GM12878 (cell line): ENCODE measurements around the gene AKAP12.

Experiments used
- ESRRA ChIP-seq: IDR thresholded peaks from 2 replicates; pipeline ENCODE4 v1.6.1; 2012; ENCODE audit warnings: mild to moderate bottlenecking, low read length, improper control_type of control experiment
- JUND ChIP-seq: IDR thresholded peaks from 2 replicates; pipeline ENCODE4 v1.6.1; 2012; ENCODE audit warnings: low read depth, mild to moderate bottlenecking, low read length, improper control_type of control experiment, moderate library complexity
- NRF1 ChIP-seq: conservative IDR thresholded peaks from 2 replicates; pipeline ENCODE4 v1.6.1; 2011; ENCODE audit warnings: mild to moderate bottlenecking, low read depth, low read length, improper control_type of control experiment
- POLR2A ChIP-seq: IDR thresholded peaks from 2 replicates; pipeline ENCODE4 v1.6.1; 2011; ENCODE audit warnings: low read depth, mild to moderate bottlenecking, low read length
- POLR2AphosphoS5 ChIP-seq: IDR thresholded peaks from 2 replicates; pipeline ENCODE4 v1.6.1; 2011; ENCODE audit warnings: mild to moderate bottlenecking, low read length, inconsistent platforms
- RAD21 ChIP-seq: IDR thresholded peaks from 2 replicates; pipeline ENCODE4 v1.6.1; 2011; ENCODE audit warnings: mild to moderate bottlenecking, low read depth, low read length, moderate library complexity; ENCODE audit not compliant: insufficient read depth
- SMC3 ChIP-seq: IDR thresholded peaks from 2 replicates; pipeline ENCODE4 v1.6.1; 2011; ENCODE audit warnings: low read length, improper control_type of control experiment, borderline replicate concordance
- ZNF274 ChIP-seq: IDR thresholded peaks from one replicate; pipeline ENCODE4 v1.8.0; 2011; ENCODE audit not compliant: insufficient read length, insufficient read depth
- ZSCAN29 ChIP-seq: fragments of 450-650 bp; IDR thresholded peaks from 2 replicates; pipeline ENCODE4 v1.6.1; 2017; ENCODE audit warnings: mild to moderate bottlenecking, moderate library complexity
- TF ChIP-seq, protein P1 (sequence below), 3 experiments: IDR thresholded peaks in 2 of 3; conservative IDR thresholded peaks in 1 of 3; 2 replicates each; pipeline ENCODE4 v1.5.1; 2011; ENCODE audit warnings: low read depth in 3 of 3, low read length in 3 of 3, mild to moderate bottlenecking in 3 of 3, control low read depth in 2 of 3, moderate library complexity in 2 of 3, inconsistent platforms in 1 of 3, mixed read lengths in 1 of 3; ENCODE audit not compliant: control insufficient read depth in 2 of 3, insufficient read depth in 1 of 3; ENCODE audit errors: extremely low read depth in 1 of 3

DNA sequence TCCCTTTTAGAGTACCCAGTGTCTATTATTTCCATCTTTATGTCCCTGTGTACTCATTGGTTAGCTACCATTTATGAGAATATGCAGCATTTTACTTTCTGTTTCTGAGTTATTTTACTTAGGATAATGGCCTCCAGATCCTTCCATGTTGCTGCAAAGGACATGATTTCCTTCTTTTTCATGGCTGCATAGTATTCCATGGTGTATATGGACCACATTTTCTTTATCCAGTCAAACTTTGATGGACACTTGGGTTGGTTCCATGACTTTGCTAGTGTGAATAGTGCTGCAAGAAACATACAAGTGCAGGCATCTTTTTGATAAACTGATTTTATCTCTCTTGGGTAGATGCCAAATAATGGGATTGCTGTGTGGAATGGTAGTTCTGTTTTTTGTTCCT is 96.2 kb downstream of the AKAP12 start:
- TF ChIP-seq ZNF274 (no peak), ZSCAN29 (no peak), SMC3 (no peak), JUND (no peak), POLR2A (no peak), ESRRA (no peak), POLR2AphosphoS5 (no peak), RAD21 (no peak), NRF1 (no peak)
- TF ChIP-seq, protein P1, sequence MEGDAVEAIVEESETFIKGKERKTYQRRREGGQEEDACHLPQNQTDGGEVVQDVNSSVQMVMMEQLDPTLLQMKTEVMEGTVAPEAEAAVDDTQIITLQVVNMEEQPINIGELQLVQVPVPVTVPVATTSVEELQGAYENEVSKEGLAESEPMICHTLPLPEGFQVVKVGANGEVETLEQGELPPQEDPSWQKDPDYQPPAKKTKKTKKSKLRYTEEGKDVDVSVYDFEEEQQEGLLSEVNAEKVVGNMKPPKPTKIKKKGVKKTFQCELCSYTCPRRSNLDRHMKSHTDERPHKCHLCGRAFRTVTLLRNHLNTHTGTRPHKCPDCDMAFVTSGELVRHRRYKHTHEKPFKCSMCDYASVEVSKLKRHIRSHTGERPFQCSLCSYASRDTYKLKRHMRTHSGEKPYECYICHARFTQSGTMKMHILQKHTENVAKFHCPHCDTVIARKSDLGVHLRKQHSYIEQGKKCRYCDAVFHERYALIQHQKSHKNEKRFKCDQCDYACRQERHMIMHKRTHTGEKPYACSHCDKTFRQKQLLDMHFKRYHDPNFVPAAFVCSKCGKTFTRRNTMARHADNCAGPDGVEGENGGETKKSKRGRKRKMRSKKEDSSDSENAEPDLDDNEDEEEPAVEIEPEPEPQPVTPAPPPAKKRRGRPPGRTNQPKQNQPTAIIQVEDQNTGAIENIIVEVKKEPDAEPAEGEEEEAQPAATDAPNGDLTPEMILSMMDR (IDR thresholded peaks at IDR 0.05 in 2 of 3, conservative IDR thresholded peaks at IDR 0.05 in 1 of 3; ENCODE audit: control insufficient read depth in 2 of 3, extremely low read depth in 1 of 3, insufficient read depth in 1 of 3, low read depth in 3 of 3, low read length in 3 of 3), result no peak
